Trophoblast cell (in vitro differentiated cells and primary cell): ENCODE measurements around the gene TEKT5. TPM values are rescaled to one million over a fixed set of nuclear protein-coding genes. Genes with fewer than 3 reads are reported as not detected.

Experiments used
- DNase-seq, 2 donors: peaks; one replicate each; pipeline ENCODE4 v3.0.0-alpha.2; 2016
- H2AFZ ChIP-seq: 2 replicates; pipeline ENCODE4 v1.6.1; 2013; ENCODE audit warnings: low read length, moderate library complexity, mild to moderate bottlenecking; ENCODE audit not compliant: insufficient read depth, poor library complexity
- H2AK5ac ChIP-seq: 2 replicates; pipeline ENCODE4 v1.6.1; 2013; ENCODE audit warnings: mild to moderate bottlenecking, low read length
- H2BK120ac ChIP-seq: 2 replicates; pipeline ENCODE4 v1.6.1; 2013; ENCODE audit warnings: low read length, mild to moderate bottlenecking, moderate library complexity; ENCODE audit not compliant: insufficient read depth, poor library complexity
- H2BK12ac ChIP-seq: 2 replicates; pipeline ENCODE4 v1.6.1; 2013; ENCODE audit warnings: mild to moderate bottlenecking, low read length, moderate library complexity
- H2BK5ac ChIP-seq: 2 replicates; pipeline ENCODE4 v1.6.1; 2013; ENCODE audit warnings: low read length, low read depth, moderate library complexity, mild to moderate bottlenecking; ENCODE audit not compliant: poor library complexity
- H3K14ac ChIP-seq: 2 replicates; pipeline ENCODE4 v1.6.1; 2013; ENCODE audit warnings: mild to moderate bottlenecking, low read length
- H3K18ac ChIP-seq: 2 replicates; pipeline ENCODE4 v1.6.1; 2013; ENCODE audit warnings: mild to moderate bottlenecking, low read length
- H3K23ac ChIP-seq: 2 replicates; pipeline ENCODE4 v1.6.1; 2013; ENCODE audit warnings: low read length
- H3K27ac ChIP-seq: 2 replicates; pipeline ENCODE4 v1.5.1; 2013; ENCODE audit warnings: low read depth, mild to moderate bottlenecking, inconsistent platforms, low read length, moderate library complexity
- H3K27me3 ChIP-seq: 2 replicates; pipeline ENCODE4 v1.6.1; 2013; ENCODE audit warnings: inconsistent platforms, mild to moderate bottlenecking, low read length, moderate library complexity; ENCODE audit not compliant: insufficient read depth
- H3K36me3 ChIP-seq, 2 experiments: 1 replicate in 1 of 2; 2 replicates in 1 of 2; pipeline ENCODE4 v1.6.1; 2013; ENCODE audit warnings: low read length in 2 of 2, mild to moderate bottlenecking in 2 of 2, moderate library complexity in 1 of 2; ENCODE audit not compliant: insufficient read depth in 2 of 2, control insufficient read depth in 1 of 2
- H3K4ac ChIP-seq: 2 replicates; pipeline ENCODE4 v1.6.1; 2013; ENCODE audit warnings: low read depth, mild to moderate bottlenecking, low read length, moderate library complexity
- H3K4me1 ChIP-seq, 2 experiments: 1 replicate in 1 of 2; 2 replicates in 1 of 2; pipeline ENCODE4 v1.6.1; 2013; ENCODE audit warnings: low read length in 2 of 2, mild to moderate bottlenecking in 2 of 2, moderate library complexity in 1 of 2; ENCODE audit not compliant: insufficient read depth in 2 of 2, control insufficient read depth in 1 of 2
- H3K4me2 ChIP-seq: 2 replicates; pipeline ENCODE4 v1.6.1; 2013; ENCODE audit warnings: inconsistent platforms, mild to moderate bottlenecking, low read length, moderate library complexity
- H3K4me3 ChIP-seq: 2 replicates; pipeline ENCODE4 v1.5.1; 2013; ENCODE audit warnings: mild to moderate bottlenecking, low read depth, low read length, inconsistent platforms
- H3K79me1 ChIP-seq: one replicate; pipeline ENCODE4 v1.6.1; 2013; ENCODE audit warnings: low read length
- H3K79me2 ChIP-seq: 2 replicates; pipeline ENCODE4 v1.6.1; 2013; ENCODE audit warnings: low read length, mild to moderate bottlenecking; ENCODE audit not compliant: control insufficient read depth, insufficient read depth, poor library complexity
- H3K9ac ChIP-seq: 2 replicates; pipeline ENCODE4 v1.6.1; 2013; ENCODE audit warnings: mild to moderate bottlenecking, low read length
- H3K9me3 ChIP-seq: 2 replicates; pipeline ENCODE4 v1.6.1; 2013; ENCODE audit warnings: low read depth, mild to moderate bottlenecking, control low read depth, inconsistent platforms, low read length; ENCODE audit not compliant: insufficient read depth
- H4K12ac ChIP-seq: 2 replicates; pipeline ENCODE4 v1.6.1; 2013; ENCODE audit warnings: low read depth, mild to moderate bottlenecking, low read length, moderate library complexity
- H4K8ac ChIP-seq: 2 replicates; pipeline ENCODE4 v1.6.1; 2013; ENCODE audit warnings: low read depth, mild to moderate bottlenecking, low read length, moderate library complexity
- H4K91ac ChIP-seq: one replicate; pipeline ENCODE4 v1.6.1; 2013; ENCODE audit warnings: low read depth, mild to moderate bottlenecking, low read length, moderate library complexity
- WGBS: extraction: QIAGEN DNeasy Blood & Tissue Kit; methylation state at CpG from one replicate; pipeline ENCODE4 v1.1.7; 2013; ENCODE audit warnings: missing lambda C conversion rate; ENCODE audit not compliant: insufficient read length, insufficient coverage; ENCODE audit errors: extremely low coverage; 5-methylcytosine and 5-hydroxymethylcytosine counted together
- polyA plus RNA-seq: library from polyadenylated mRNA; stranded (reverse); fragments of 200-250 nt; gene quantifications from 2 replicates; pipeline ENCODE4 v1.2.3, GENCODE V29; 2013

Gene TEKT5
- polyA plus RNA-seq = 0.10 and 0.21 TPM in 2 replicates

- Histone ChIP-seq H3K36me3 (no peaks in the 10 kb centered on the region), H3K79me2 (no peaks in the 10 kb centered on the region), H3K18ac (no peak within 1 kb of the TSS), H3K4me2 (no peak within 1 kb of the TSS), H3K9me3 (no peaks in the 10 kb centered on the region), H3K27ac (no peak within 1 kb of the TSS), H3K9ac (no peak within 1 kb of the TSS), H4K8ac (no peak within 1 kb of the TSS), H2AK5ac (no peak within 1 kb of the TSS), H4K12ac (no peak within 1 kb of the TSS), H2BK12ac (no peak within 1 kb of the TSS), H3K27me3 (no peaks in the 10 kb centered on the region), H3K14ac (no peak within 1 kb of the TSS), H2AFZ (no peak within 1 kb of the TSS), H3K4ac (no peak within 1 kb of the TSS), H2BK120ac (no peak within 1 kb of the TSS), H3K4me1 (no peaks in the 10 kb centered on the region), H3K23ac (no peak within 1 kb of the TSS), H4K91ac (no peak within 1 kb of the TSS), H3K4me3 (no peak within 1 kb of the TSS), H2BK5ac (no peak within 1 kb of the TSS), H3K79me1 (no peaks in the 10 kb centered on the region)
- no peak for DNase-seq
- no CpG with 5 or more reads among the region's 5 CpGs for WGBS
Measured at GRCh38 chr16:10694830-10695229, at the start of gene TEKT5. TEKT5 (minus strand) TSS chr16:10694930; CDS start chr16:10694873, 57 bp downstream.

GRCh38 chr16:10743610-10744369 is 49.1 kb upstream of the TEKT5 start, which contains the start of gene NUBP1:
NUBP1 (plus strand) TSS chr16:10743842; CDS start chr16:10743864, 22 bp downstream.
- H3K4me2 ChIP-seq = peak within 1 kb of the TSS; percentile 77
- no peak within 1 kb of the TSS for H3K23ac ChIP-seq
- H3K79me2 ChIP-seq = peaks cover 4% of the 10 kb centered on the region
- H3K9ac ChIP-seq = peak within 1 kb of the TSS; percentile 98
- H3K4me1 ChIP-seq = peaks cover 2 to 6% of the 10 kb centered on the region in 2 experiments
- H4K12ac ChIP-seq = peak within 1 kb of the TSS; percentile 98
- peak within 1 kb of the TSS; percentile 98 for H4K91ac ChIP-seq
- H4K8ac ChIP-seq = peak within 1 kb of the TSS; percentile 100
- no CpG with 5 or more reads among the region's 57 CpGs for WGBS
- H3K27me3 ChIP-seq = no peaks in the 10 kb centered on the region
- peaks cover 8% of the 10 kb centered on the region for H3K79me1 ChIP-seq
- peak within 1 kb of the TSS; percentile 99 for H3K18ac ChIP-seq
- H3K14ac ChIP-seq = peak within 1 kb of the TSS; percentile 98
- H2AK5ac ChIP-seq = no peak within 1 kb of the TSS
- peak within 1 kb of the TSS; percentile 97 for H3K4me3 ChIP-seq
- peak within 1 kb of the TSS; percentile 99 for H2AFZ ChIP-seq
- peak within 1 kb of the TSS; percentile 5 for H2BK12ac ChIP-seq
- H3K27ac ChIP-seq = peak within 1 kb of the TSS; percentile 94
- peak; percentile 98 to 99 for DNase-seq
- peaks cover 2% of the 10 kb centered on the region for H3K9me3 ChIP-seq
- H3K4ac ChIP-seq = peak within 1 kb of the TSS; percentile 97
- peak within 1 kb of the TSS; percentile 96 for H2BK120ac ChIP-seq
- no peaks in the 10 kb centered on the region for H3K36me3 ChIP-seq
- H2BK5ac ChIP-seq = peak within 1 kb of the TSS; percentile 98

GRCh38 chr16:10743227-10743609 is 48.5 kb upstream of the TEKT5 start:
- Histone ChIP-seq H2BK5ac (no peak overlapping the region), H3K4me1 (peaks cover 4 to 10% of the 10 kb centered on the region in 2 experiments), H3K79me2 (peaks cover 4% of the 10 kb centered on the region), H3K79me1 (peaks cover 9% of the 10 kb centered on the region), H3K9ac (no peak overlapping the region), H4K91ac (no peak overlapping the region), H3K9me3 (peaks cover 2% of the 10 kb centered on the region), H2AFZ (no peak overlapping the region), H2BK120ac (no peak overlapping the region), H3K18ac (no peak overlapping the region), H3K4me3 (no peak overlapping the region), H3K14ac (no peak overlapping the region), H3K36me3 (no peaks in the 10 kb centered on the region), H3K4ac (no peak overlapping the region), H4K8ac (no peak overlapping the region), H2AK5ac (no peak overlapping the region), H3K27ac (no peak overlapping the region), H3K23ac (no peak overlapping the region), H3K27me3 (no peaks in the 10 kb centered on the region), H3K4me2 (peak overlapping the region; percentile 77), H4K12ac (no peak overlapping the region), H2BK12ac (no peak overlapping the region)
- no CpG with 5 or more reads among the region's 5 CpGs for WGBS
- DNase-seq = no peak

- Histone ChIP-seq H3K79me1 (peaks cover 11% of the 10 kb centered on the region), H3K23ac (no peak overlapping the region), H3K4me1 (peaks cover 7 to 12% of the 10 kb centered on the region in 2 experiments), H3K14ac (no peak overlapping the region), H2BK120ac (no peak overlapping the region), H3K18ac (no peak overlapping the region), H4K8ac (no peak overlapping the region), H3K27me3 (no peaks in the 10 kb centered on the region), H3K4me3 (no peak overlapping the region), H2AFZ (no peak overlapping the region), H3K4me2 (no peak overlapping the region), H3K9me3 (peaks cover 2% of the 10 kb centered on the region), H4K12ac (no peak overlapping the region), H2BK12ac (no peak overlapping the region), H3K27ac (no peak overlapping the region), H2BK5ac (no peak overlapping the region), H2AK5ac (no peak overlapping the region), H3K4ac (no peak overlapping the region), H3K9ac (no peak overlapping the region), H4K91ac (no peak overlapping the region), H3K79me2 (peaks cover 4% of the 10 kb centered on the region), H3K36me3 (no peaks in the 10 kb centered on the region)
- no CpG with 5 or more reads among the region's 4 CpGs for WGBS
- no peak for DNase-seq
Measured at GRCh38 chr16:10741844-10742243, 47.1 kb upstream of the TEKT5 start.
